ENCODE data around the gene C10orf53. TPM values are rescaled to one million over a fixed set of nuclear protein-coding genes. Genes with fewer than 3 reads are reported as not detected.

C10orf53 gene
- total RNA-seq = not detected in 2 replicates

DNA sequence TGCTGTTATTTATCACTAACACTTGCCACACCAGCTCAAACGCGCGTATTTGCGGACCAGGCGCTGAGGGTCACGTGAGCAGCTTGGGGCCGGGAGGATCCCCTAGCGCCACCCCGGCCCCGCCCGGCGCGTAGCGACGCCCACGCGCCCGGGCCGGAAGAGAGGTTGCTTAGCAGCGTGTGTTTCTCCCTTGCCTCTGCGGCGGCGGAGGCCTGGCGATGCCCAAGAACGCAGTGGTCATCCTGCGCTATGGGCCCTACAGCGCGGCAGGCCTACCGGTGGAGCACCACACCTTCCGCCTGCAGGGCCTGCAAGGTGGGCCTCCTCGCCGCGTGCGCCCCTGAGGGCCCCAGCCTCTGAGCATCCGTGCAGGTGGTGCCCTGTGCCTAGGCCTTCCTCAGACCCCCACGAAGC is at the start of gene C10orf53:
TSS of gene C10orf53 (plus strand) at position 172 of the 414 bp plus-strand sequence. CDS start at position 219, 47 bp downstream.

Other genes with a start within 250 kb of the C10orf53 start
- gene ERCC6, start 140.5 kb upstream of the C10orf53 start, total RNA-seq = 75.6 and 130 TPM in 2 replicates
- gene SLC18A3, start 69.3 kb upstream of the C10orf53 start, total RNA-seq = not detected in 2 replicates
- gene CHAT, start 65.6 kb upstream of the C10orf53 start, total RNA-seq = 0.06 TPM in 1 of 2 replicates, not detected in the other
- 0.26 and 0.68 TPM in 2 replicates for gene OGDHL, start 82.7 kb downstream of the C10orf53 start, total RNA-seq

Data from aortic smooth muscle cell (primary cell).